Panc1 (cell line): Measurements from ENCODE around the gene UQCC2. TPM values are rescaled to one million over a fixed set of nuclear protein-coding genes. Genes with fewer than 3 reads are reported as not detected.

Experiments
- ATAC-seq: fragments of 200-7000 bp; cut with Tn5 transposase; 2 replicates; pipeline ENCODE4 v1.9.1; 2020; ENCODE audit warnings: mild to moderate bottlenecking, moderate library complexity
- BruUV-seq: library from RNA; stranded (reverse); fragments of 400-500 nt; replicated peaks from 2 replicates; lab custom pipeline; 2021; lab: Mats Ljungman, UMichigan
- CTCF ChIA-PET: fragments of 300-600 bp; sonication (Branson Sonifier 250); formaldehyde crosslinking; loops from one replicate; lab custom pipeline; 2022; ENCODE audit warnings: antibody characterized with exemption; lab: Charles Lee
- POLR2A ChIA-PET: fragments of 300-600 bp; sonication (Branson Sonifier 250); formaldehyde crosslinking; loops from one replicate; lab custom pipeline; 2022; ENCODE audit warnings: antibody characterized with exemption; lab: Charles Lee
- DNase-seq: peaks from one replicate; pipeline ENCODE4 v3.0.0-alpha.2; 2010; ENCODE audit warnings: low read depth, low spot score
- H3K27ac ChIP-seq: 2 replicates; pipeline ENCODE4 v1.5.1; 2011; ENCODE audit warnings: mild to moderate bottlenecking, low read length, inconsistent platforms
- H3K27me3 ChIP-seq: fragments of 200-500 bp; sonication (Bioruptor generic); 2 replicates; pipeline ENCODE4 v1.6.0; 2014; ENCODE audit warnings: low read length, inconsistent platforms; ENCODE audit not compliant: control insufficient read depth, insufficient read depth
- H3K36me3 ChIP-seq: fragments of 200-500 bp; sonication (Bioruptor generic); 2 replicates; pipeline ENCODE4 v1.5.1; 2014; ENCODE audit warnings: inconsistent platforms, mild to moderate bottlenecking, low read length, moderate library complexity; ENCODE audit not compliant: control insufficient read depth, insufficient read depth
- H3K4me1 ChIP-seq: 2 replicates; pipeline ENCODE4 v1.5.1; 2011; ENCODE audit warnings: inconsistent platforms, mild to moderate bottlenecking, low read length, moderate library complexity; ENCODE audit not compliant: control insufficient read depth, insufficient read depth
- H3K4me3 ChIP-seq, 2 experiments: 2 replicates each; pipeline ENCODE4 v1.5.1; 2011 to 2012; ENCODE audit warnings: low read depth in 2 of 2, low read length in 2 of 2, mild to moderate bottlenecking in 2 of 2, inconsistent platforms in 1 of 2, moderate library complexity in 1 of 2
- H3K9me3 ChIP-seq: fragments of 200-500 bp; sonication (Bioruptor generic); 2 replicates; pipeline ENCODE4 v1.5.1; 2014; ENCODE audit warnings: low read depth, mild to moderate bottlenecking, inconsistent platforms, low read length, moderate library complexity; ENCODE audit not compliant: control insufficient read depth, insufficient read depth
- POLR2AphosphoS5 ChIP-seq: IDR thresholded peaks from 2 replicates; pipeline ENCODE4 v1.6.1; 2012; ENCODE audit warnings: mild to moderate bottlenecking, low read depth, low read length, moderate library complexity
- SIN3A ChIP-seq: IDR thresholded peaks from 2 replicates; pipeline ENCODE4 v1.6.1; 2012; ENCODE audit warnings: low read depth, mild to moderate bottlenecking, low read length, moderate library complexity, borderline replicate concordance; ENCODE audit not compliant: insufficient read depth
- TCF7L2 ChIP-seq: IDR thresholded peaks from 2 replicates; pipeline ENCODE4 v1.6.1; 2011; ENCODE audit warnings: mild to moderate bottlenecking, low read depth, low read length, inconsistent platforms
- in situ Hi-C: cut with HindIII; loops from 2 replicates; pipeline ENCODE4 v1.10.0; 2016; ENCODE audit warnings: low sequenced_read_pairs, low pct_unique_long_range_greater_than_20kb
- intact Hi-C: fragments of 100-400 bp; cut with micrococcal nuclease; formaldehyde crosslinking; loops from one replicate; pipeline ENCODE4 v1.10.0; 2022; ENCODE audit not compliant: unreplicated experiment
- total RNA-seq: library from RNA; stranded (reverse); gene quantifications from one replicate; pipeline ENCODE4 v1.2.1, GENCODE V29; 2021; ENCODE audit not compliant: unreplicated experiment
- TF ChIP-seq, protein P1 (sequence below): fragments of 450-650 bp; IDR thresholded peaks from 2 replicates; pipeline ENCODE4 v1.5.1; 2017; ENCODE audit warnings: mild to moderate bottlenecking
- TF ChIP-seq, protein P2 (sequence below), 2 experiments: IDR thresholded peaks; 2 replicates each; pipeline ENCODE4 v1.6.1; 2011 to 2012; ENCODE audit warnings: low read depth in 2 of 2, control low read depth in 1 of 2, low read length in 1 of 2, mild to moderate bottlenecking in 1 of 2, moderate library complexity in 1 of 2; ENCODE audit not compliant: insufficient read depth in 1 of 2

The UQCC2 gene
- total RNA-seq, 1 experiment from 2014 or later, result 135 TPM

DNA sequence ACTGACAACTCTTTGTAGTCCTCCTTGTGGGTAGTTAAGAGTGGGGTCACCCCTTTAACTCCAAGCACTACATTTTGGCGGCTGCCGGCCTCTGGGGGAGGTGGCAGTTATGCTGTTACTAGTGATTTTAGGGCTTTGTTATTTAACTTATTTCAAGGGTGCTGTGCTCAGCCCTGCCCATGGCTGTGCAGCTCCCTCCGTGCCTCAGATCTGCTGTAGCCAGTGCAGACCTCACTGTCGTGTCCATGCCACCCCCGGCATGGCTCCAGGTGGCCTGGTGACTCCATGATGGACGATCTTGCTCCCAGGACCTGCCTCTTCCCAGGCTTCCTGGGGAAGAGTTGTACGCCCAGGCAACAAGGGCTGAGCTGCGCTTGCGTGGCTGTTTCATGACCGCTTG, 15.4 kb downstream of the UQCC2 start:
- H3K36me3 ChIP-seq, result peaks cover 7% of the 10 kb centered on the region; the same call in 1 of the 2 replicates
- ChIA-PET CTCF (no interaction called here), POLR2A (no interaction called here)
- H3K27me3 ChIP-seq, result no peaks in the 10 kb centered on the region
- TF ChIP-seq POLR2AphosphoS5 (no peak), TCF7L2 (no peak), SIN3A (no peak)
- TF ChIP-seq, protein P1, sequence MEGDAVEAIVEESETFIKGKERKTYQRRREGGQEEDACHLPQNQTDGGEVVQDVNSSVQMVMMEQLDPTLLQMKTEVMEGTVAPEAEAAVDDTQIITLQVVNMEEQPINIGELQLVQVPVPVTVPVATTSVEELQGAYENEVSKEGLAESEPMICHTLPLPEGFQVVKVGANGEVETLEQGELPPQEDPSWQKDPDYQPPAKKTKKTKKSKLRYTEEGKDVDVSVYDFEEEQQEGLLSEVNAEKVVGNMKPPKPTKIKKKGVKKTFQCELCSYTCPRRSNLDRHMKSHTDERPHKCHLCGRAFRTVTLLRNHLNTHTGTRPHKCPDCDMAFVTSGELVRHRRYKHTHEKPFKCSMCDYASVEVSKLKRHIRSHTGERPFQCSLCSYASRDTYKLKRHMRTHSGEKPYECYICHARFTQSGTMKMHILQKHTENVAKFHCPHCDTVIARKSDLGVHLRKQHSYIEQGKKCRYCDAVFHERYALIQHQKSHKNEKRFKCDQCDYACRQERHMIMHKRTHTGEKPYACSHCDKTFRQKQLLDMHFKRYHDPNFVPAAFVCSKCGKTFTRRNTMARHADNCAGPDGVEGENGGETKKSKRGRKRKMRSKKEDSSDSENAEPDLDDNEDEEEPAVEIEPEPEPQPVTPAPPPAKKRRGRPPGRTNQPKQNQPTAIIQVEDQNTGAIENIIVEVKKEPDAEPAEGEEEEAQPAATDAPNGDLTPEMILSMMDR, result no peak
- TF ChIP-seq, protein P2, sequence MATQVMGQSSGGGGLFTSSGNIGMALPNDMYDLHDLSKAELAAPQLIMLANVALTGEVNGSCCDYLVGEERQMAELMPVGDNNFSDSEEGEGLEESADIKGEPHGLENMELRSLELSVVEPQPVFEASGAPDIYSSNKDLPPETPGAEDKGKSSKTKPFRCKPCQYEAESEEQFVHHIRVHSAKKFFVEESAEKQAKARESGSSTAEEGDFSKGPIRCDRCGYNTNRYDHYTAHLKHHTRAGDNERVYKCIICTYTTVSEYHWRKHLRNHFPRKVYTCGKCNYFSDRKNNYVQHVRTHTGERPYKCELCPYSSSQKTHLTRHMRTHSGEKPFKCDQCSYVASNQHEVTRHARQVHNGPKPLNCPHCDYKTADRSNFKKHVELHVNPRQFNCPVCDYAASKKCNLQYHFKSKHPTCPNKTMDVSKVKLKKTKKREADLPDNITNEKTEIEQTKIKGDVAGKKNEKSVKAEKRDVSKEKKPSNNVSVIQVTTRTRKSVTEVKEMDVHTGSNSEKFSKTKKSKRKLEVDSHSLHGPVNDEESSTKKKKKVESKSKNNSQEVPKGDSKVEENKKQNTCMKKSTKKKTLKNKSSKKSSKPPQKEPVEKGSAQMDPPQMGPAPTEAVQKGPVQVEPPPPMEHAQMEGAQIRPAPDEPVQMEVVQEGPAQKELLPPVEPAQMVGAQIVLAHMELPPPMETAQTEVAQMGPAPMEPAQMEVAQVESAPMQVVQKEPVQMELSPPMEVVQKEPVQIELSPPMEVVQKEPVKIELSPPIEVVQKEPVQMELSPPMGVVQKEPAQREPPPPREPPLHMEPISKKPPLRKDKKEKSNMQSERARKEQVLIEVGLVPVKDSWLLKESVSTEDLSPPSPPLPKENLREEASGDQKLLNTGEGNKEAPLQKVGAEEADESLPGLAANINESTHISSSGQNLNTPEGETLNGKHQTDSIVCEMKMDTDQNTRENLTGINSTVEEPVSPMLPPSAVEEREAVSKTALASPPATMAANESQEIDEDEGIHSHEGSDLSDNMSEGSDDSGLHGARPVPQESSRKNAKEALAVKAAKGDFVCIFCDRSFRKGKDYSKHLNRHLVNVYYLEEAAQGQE (IDR thresholded peaks at IDR 0.05; ENCODE audit: insufficient read depth in 1 of 2, low read depth in 2 of 2, low read length in 1 of 2), result no peak
- no peak for DNase-seq
- no peaks in the 10 kb centered on the region for H3K9me3 ChIP-seq
- no peak overlapping the region for H3K4me3 ChIP-seq
- in situ Hi-C loops (no loop called here), intact Hi-C loops (no loop called here)
- ATAC-seq, result no peak
- peak overlapping the region; percentile 75; the same call in 1 of the 2 replicates for H3K27ac ChIP-seq
- BruUV-seq, result TSS peak; percentile 84
- peaks cover 44% of the 10 kb centered on the region for H3K4me1 ChIP-seq

DNA sequence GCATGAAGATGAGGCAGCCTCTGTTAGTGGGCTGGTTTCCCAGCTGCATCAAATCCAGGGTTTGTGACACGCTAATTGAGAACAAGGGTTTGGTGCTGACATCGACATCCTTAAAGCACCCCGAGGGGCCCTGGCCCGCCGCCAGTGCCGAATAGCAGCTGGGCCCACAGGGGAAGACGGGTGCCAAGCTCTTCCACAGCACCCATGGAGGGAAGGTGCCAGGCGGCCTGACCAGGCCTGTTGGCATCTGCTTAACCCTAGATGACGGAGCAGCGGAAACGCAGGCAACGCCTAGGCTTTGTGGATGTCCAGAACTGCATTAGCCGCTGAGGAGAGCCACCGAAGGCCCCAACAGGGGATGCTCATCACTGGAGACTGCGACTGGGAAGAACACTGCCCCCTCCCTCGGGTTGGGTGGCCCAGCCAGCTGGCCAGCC, 16.0 kb downstream of the UQCC2 start:
- H3K27me3 ChIP-seq, result no peaks in the 10 kb centered on the region
- H3K4me1 ChIP-seq, result peaks cover 44% of the 10 kb centered on the region
- H3K4me3 ChIP-seq, result no peak overlapping the region
- peak overlapping the region; percentile 65 for H3K27ac ChIP-seq
- intact Hi-C loops, result no loop called here
- H3K36me3 ChIP-seq, result peaks cover 7% of the 10 kb centered on the region; the same call in 1 of the 2 replicates
- in situ Hi-C loops, result no loop called here
- ATAC-seq (no peak), DNase-seq (no peak)
- TF ChIP-seq SIN3A (no peak), TCF7L2 (no peak), POLR2AphosphoS5 (no peak)
- TF ChIP-seq, protein P1, result no peak
- TF ChIP-seq, protein P2 (IDR thresholded peaks at IDR 0.05; ENCODE audit: insufficient read depth in 1 of 2, low read depth in 2 of 2, low read length in 1 of 2), result no peak
- no TSS peak for BruUV-seq
- no peaks in the 10 kb centered on the region for H3K9me3 ChIP-seq
- CTCF ChIA-PET, result interaction anchor here (0.6 kb wide), 1 partner anchor 16 kb away, joined by 3 read pairs; the partner anchor contains the start of gene UQCC2
- POLR2A ChIA-PET, result no interaction called here
